Left colon (tissue), 2 donors: ENCODE results near the gene TRAPPC2. TPM values are rescaled to one million over a fixed set of nuclear protein-coding genes. Genes with fewer than 3 reads are reported as not detected.
"Not testable (repeated sequence)": the region's sequence is repeated elsewhere in the genome, so short reads cannot be mapped to it uniquely, and the experiment has no call there.

ENCODE experiments used
- ATAC-seq: fragments of 200-7000 bp; cut with Tn5 transposase; one replicate; pipeline ENCODE4 v1.9.1; 2020; ENCODE audit warnings: mild to moderate bottlenecking, moderate library complexity
- DNase-seq, 2 donors: peaks; one replicate each; pipeline ENCODE4 v3.0.0-alpha.2; 2020
- intact Hi-C, 2 donors: fragments of 100-400 bp; cut with DNase I in 1 of 2; cut with micrococcal nuclease in 1 of 2; formaldehyde crosslinking; loops; one replicate each; pipeline versions ENCODE4 v1.11.2 to v1.14.0; 2022; cut with DNase I, micrococcal nuclease
- total RNA-seq, 2 donors: library from RNA; stranded (reverse); fragmentation: NEBNext Ultra II Directional; extraction: Animal tissue kit (Norgen Biotek cat#: 25700); gene quantifications; one replicate each; pipeline ENCODE4 v1.2.1, GENCODE V29; 2021
- donor health status: DM: no; HTN: no; CAD: no.
- donor health status: DM: yes; HTN: yes; CAD: no.

Gene TRAPPC2
- total RNA-seq, 2 donors from 2014 or later, result 21.7 TPM

DNA sequence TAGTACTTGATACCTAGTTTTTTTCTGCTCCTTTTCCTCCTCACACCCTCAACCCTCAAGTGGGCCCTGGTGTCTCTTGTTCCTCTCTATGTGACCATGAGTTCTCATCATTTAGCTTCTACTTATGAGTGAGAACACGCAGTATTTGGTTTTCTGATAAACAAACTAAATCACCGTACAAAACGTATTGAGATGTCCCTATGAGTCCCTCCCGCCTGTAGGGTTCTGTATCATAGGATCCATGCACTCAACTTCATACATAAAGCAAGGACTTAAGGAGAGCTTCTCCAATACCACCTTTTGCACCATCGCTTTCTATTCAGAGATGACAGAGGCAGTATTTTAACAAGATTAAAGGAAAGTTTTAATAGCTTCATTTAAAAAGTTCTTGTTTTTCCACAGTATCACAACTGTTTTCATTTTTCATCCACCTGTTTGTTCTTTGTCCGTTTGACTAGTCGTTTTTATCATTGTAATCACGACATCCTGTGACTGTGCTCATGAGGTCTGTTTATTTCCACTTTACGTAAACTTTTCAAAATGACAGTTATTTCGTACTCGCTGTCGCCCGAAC is 45.9 kb downstream of the TRAPPC2 start:
- intact Hi-C loops, result no loop called here
- ATAC-seq, result peak; percentile 24
- DNase-seq, result no peak

DNA sequence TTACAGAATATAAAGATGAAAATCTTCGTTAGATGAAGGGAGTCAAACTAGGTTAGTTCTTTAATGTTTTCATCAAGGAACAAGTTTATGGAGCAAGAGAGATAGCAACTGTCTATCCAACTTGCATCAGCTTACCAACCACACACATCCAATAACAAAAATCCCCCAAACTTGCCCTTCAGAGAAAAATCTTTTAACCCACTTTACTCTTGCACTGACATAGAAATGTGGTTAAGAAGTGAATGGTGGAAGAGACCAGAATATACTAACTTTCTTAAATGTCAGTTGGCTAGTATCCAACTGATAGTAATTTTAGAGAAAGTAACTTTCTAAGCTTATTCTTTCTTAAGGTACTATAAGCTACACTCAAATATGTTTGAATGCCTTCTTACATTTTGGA is 47.2 kb downstream of the TRAPPC2 start:
- DNase-seq, result no peak
- intact Hi-C loops, result no loop called here
- no peak for ATAC-seq

DNA sequence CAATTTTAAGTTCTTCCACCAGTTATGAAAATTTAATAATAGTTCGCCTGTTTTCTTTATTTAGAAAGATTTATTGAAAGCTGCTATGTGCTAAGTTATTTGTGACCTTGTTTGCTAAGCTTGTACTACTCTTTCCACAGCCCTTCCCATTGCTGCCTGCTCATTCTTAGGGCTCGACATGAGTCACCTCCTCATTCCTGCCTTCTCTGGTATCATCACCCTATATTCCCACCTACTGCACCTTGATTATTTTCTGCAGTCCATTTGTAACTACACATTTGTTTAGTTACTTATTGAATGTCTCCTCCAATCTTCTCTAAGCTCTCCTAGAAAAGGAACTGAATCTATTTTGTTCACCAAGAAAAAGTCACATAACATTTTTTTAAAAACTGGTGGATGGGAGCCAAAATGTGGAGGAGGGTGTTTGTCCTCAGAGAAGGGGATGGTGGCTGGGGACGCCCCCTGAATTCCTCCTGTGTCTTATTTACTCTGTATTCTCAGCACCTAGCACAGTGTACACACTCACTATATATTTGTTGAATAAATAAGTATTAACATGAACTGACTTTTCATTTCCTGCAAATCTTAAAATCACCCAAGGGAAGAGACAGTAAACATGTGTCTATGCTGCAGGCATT is 49.2 kb downstream of the TRAPPC2 start:
- no peak for DNase-seq
- intact Hi-C loops, result no loop called here
- ATAC-seq, result no peak

DNA sequence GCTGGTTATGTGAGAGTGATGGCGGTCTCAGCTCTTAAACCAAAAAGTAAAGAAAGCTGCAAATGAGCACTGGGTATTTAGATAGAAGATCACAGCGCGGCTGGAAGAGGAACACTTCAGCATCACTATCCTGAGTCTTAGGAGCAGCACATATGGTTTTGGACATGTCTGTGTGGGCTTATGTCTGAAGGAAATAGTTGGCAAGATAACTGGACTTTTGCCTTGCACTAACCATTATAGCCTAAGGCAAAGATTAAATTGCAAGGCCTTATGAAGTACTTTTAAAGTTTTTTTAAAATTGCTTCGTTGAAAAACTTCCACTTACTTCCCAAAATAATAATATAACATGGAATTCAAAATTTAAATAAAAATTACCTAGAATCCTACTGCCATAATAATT is 50.1 kb downstream of the TRAPPC2 start:
- no peak for DNase-seq
- intact Hi-C loops, result no loop called here
- no peak for ATAC-seq

DNA sequence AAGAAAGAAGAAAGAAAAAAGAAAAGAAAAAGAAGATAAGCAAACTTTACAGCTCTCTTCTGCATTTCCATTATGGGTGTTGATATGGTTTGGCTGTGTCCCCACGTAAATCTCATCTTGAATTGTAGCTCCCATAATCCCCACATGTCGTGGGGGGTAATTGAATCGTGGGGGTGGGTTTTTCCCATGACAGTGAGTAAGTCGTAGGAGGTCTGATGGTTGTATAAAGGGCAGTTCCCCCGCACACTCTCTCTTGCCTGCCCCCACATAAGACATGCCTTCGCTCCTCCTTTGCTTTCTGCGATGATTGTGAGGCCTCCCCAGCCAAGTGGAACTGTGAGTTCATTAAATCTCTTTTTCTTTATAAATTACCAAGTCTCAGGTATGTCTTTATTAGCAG is 52.8 kb downstream of the TRAPPC2 start:
- intact Hi-C loops, result no loop called here
- DNase-seq, result no peak

DNA sequence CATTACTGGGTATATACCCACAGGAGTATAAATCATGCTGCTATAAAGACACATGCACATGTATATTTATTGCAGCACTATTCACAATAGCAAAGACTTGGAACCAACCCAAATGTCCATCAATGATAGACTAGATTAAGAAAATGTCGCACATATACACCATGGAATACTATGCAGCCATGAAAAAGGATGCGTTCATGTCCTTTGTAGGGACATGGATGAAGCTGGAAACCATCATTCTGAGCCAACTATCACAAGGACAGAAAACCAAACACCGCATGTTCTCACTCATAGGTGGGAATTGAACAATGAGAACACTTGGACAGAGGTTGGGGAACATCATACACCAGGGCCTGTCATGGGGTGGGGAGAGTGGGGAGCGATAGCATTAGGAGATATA is 54.7 kb downstream of the TRAPPC2 start:
- intact Hi-C loops, DNase-seq, ATAC-seq: not testable (repeated sequence)

More for the DNA sequence above, 52.8 kb downstream of the TRAPPC2 start:
- ATAC-seq, result no peak

DNA sequence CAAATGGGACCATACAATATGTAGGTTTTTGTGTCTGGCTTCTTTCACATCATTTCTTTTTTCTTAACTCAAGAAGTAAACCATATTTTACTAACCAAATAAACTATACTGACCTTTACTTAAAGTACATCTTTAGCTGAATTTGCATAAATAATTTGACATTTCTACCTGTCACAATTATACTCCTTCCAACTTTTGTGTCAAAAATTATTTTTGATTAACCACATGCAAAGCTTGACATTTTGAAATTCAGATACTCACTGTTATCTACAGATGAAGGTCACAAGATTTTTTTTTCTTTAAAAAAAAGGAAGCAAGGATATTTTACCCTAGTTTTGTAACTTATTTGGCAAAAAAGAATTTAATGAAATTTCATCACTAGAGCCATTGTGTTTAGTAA is 57.5 kb downstream of the TRAPPC2 start:
- DNase-seq (no peak), ATAC-seq (no peak)
- intact Hi-C loops, result no loop called here

DNA sequence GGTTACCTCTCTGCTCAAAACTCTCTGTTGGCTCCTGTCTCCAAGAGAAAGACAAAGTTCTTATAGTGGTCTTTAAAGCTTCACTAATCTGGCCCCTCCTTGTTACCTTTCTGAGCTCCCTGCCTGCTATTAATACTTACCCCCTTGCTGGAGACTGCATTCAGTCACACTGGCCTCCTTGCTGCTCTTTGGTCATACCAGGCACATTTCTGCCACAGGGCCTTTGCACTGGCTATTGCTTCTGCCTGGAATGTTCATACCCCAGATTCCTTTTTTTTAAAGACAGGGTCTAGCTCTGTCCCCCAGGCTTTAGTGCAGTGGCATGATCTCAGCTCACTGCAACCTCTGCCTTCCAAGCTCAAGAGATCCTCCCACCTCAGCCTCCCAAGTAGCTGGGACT is 61.4 kb downstream of the TRAPPC2 start:
- intact Hi-C loops, result no loop called here

DNA sequence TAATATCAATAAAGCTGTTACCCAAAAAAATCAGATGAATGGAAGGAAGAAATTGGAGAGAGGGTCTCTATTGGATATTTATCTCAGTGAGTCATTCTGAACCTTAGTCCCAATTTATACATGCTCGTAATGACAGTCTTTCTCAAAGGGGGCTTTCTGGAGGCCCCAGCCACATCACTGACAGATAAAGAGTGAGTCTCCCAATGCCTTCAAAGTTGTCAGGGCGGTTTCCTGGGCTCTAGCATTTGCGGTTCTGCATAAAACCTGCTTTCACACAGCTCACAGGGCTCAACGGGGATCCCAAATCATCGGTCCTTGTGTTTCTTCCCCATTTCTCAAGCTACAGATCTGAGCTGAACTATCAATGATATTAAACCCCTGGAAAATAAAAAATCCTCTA is 64.2 kb downstream of the TRAPPC2 start:
- intact Hi-C loops, result no loop called here
- no peak for DNase-seq
- no peak for ATAC-seq

More for the DNA sequence above, 61.4 kb downstream of the TRAPPC2 start:
- DNase-seq (no peak), ATAC-seq (no peak)

DNA sequence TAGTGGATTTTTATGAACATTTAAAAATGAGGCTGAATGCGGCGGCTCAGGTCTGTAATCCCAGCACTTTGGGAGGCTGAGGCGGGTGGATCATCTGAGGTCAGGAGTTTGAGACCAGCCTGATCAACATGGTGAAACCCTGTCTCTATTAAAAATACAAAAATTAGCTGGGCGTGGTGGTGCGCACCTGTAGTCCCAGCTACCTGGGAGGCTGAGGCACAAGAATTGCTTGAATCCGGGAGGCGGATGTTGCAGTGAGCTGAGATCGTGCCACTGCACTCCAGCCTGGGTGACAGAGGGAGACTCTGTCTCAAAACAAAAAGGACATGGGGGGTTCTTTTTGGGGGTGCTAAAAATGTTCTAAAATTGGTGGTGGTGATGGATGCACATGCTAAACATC is 64.7 kb downstream of the TRAPPC2 start:
- DNase-seq, intact Hi-C loops, ATAC-seq: not testable (repeated sequence)

DNA sequence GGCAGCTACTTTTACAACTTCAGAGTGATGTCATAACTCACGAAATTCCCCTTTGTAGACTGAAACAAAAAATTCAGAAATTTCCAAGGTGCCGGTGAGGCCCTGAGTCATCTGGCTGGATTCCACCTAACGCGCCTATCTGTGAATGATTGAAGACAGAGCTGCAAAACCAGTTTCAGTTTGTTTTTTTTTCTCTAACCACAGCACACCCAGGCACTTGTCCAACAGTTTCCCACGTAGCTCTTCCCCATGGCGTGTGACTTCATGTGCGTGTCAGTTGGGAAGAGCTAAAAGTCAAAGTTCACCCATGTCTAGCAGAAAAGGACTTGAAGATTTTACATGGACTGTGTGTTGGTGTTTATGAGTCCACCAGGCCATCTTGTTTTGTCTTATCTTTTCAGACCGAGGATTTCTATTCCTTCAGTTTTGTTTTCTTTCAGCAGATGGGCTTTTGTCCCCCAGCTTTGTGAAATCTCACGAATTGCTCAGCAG is 65.1 kb downstream of the TRAPPC2 start:
- intact Hi-C loops, result no loop called here
- DNase-seq (peak; percentile 80 to 84), ATAC-seq (peak; percentile 97)

DNA sequence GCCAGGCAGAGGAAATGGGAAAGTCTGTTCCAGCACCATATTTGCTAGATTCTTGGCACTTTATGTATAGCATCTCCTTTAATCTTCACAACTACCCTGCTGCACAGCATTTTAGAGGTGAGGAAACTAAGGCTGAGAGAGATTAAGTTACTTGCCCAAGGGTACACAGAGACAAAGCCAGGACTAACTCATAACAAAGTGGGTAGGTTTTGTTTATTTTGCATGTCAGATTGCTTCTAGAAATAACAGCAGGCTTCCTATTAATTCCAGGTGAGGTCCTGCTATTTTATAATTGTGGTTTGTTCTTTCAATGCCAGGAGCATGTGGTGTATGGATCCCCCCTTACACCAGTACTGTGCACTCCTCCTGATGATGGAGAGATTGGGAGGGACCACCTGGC is 66.5 kb downstream of the TRAPPC2 start:
- no peak for DNase-seq
- ATAC-seq, result no peak
- intact Hi-C loops, result no loop called here

DNA sequence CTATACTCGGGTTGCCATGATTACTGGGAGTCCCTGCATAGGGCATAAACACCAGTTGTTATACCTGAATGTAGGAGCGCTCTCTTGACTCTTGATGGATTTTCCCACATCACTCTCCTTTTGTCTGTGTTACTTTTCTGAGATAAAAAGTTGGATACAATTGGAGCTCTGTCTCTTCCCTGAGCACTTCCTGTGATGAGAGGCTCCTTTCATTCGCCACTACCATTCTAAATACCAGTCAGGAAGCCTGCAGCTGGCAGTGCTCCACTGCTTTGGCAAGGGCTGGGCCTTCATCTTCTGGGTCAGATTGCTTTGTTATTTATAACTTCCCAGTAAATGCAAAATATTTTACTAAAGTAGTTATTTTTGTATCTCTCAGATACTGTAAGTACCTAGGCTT is 67.6 kb downstream of the TRAPPC2 start:
- no peak for ATAC-seq
- intact Hi-C loops, result no loop called here
- no peak for DNase-seq

DNA sequence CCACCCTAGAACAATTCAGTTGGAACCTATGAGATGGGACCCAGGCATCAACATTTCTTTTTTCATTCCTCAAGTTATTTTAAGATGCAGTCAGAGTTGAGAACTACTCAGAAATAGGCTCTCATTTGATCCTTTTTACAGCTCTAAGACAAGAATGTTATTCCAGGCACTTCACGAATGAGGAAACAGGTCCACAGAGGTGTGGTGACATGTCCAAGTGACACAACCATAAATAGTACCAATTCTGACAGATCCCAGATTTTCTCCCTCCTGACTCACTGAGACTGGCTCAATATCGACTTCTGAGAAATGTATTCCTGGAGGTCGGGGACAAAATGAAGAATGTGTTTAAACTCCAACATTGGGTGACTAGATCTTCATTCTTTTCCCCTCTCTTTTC is 70.4 kb downstream of the TRAPPC2 start:
- DNase-seq, result no peak
- intact Hi-C loops, result no loop called here

DNA sequence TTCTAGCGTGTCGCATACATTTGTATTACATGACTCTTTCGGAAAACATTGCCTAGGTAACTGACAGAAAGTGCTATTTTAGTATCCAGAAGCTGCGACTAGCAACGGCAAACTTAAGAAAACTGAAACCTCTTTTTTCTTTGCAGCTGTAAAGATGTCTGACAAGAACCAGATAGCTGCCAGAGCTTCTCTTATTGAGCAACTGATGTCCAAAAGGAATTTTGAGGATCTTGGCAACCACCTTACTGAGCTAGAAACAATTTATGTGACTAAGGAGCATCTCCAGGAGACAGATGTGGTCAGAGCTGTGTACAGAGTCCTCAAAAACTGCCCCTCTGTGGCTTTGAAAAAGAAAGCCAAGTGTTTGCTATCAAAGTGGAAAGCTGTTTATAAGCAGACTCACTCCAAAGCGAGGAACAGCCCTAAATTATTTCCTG is 72.0 kb downstream of the TRAPPC2 start:
- no peak for DNase-seq
- intact Hi-C loops, result no loop called here
- no peak for ATAC-seq

More for the DNA sequence above, 70.4 kb downstream of the TRAPPC2 start:
- ATAC-seq, result peak; percentile 55

Other genes starting within 250 kb of the TRAPPC2 start
- under 1 TPM in 1 of 2 donors, not detected in 1; 0.11 TPM for gene EGFL6, start 165.0 kb downstream of the TRAPPC2 start, total RNA-seq
- 1 to 10 TPM; 2.2 to 4.3 TPM for gene TCEANC, start 81.5 kb downstream of the TRAPPC2 start, total RNA-seq
- gene RAB9A, start 45.5 kb downstream of the TRAPPC2 start, total RNA-seq, result 10 to 100 TPM; 28.0 to 70.6 TPM
- 10 to 100 TPM; 27.7 to 36.3 TPM for gene OFD1, start 128 bp upstream of the TRAPPC2 start, total RNA-seq
- gene GPM6B, start 82.5 kb upstream of the TRAPPC2 start, total RNA-seq, result 1 to 10 TPM; 1.9 to 9.3 TPM